NB4 (cell line): Measurements from ENCODE around the gene MFN2.

Experiments used
- DNase-seq: peaks from one replicate; pipeline ENCODE4 v3.0.0; 2010; ENCODE audit warnings: low read depth
- H3K4me3 ChIP-seq: one replicate; pipeline ENCODE4 v1.5.1; 2011; ENCODE audit warnings: mild to moderate bottlenecking, low read depth, low read length, moderate library complexity
- MYC ChIP-seq: IDR thresholded peaks from 2 replicates; pipeline ENCODE4 v1.6.1; 2011; ENCODE audit warnings: low read depth, low read length
- POLR2A ChIP-seq: IDR thresholded peaks from 2 replicates; pipeline ENCODE4 v1.6.1; 2011; ENCODE audit warnings: mild to moderate bottlenecking; ENCODE audit not compliant: insufficient read length; ENCODE audit errors: extremely low read depth
- TF ChIP-seq, protein P1 (sequence below): IDR thresholded peaks from one replicate; pipeline ENCODE4 v1.5.1; 2012; ENCODE audit warnings: low read depth, low read length
- TF ChIP-seq, protein P2 (sequence below): IDR thresholded peaks from 2 replicates; pipeline ENCODE4 v1.6.1; 2011; ENCODE audit warnings: low read depth, low read length

The MFN2 gene

GRCh38 chr1:11980676-11980972, 380 bp downstream of the MFN2 start:
- no peak for DNase-seq
- TF ChIP-seq, protein P1, sequence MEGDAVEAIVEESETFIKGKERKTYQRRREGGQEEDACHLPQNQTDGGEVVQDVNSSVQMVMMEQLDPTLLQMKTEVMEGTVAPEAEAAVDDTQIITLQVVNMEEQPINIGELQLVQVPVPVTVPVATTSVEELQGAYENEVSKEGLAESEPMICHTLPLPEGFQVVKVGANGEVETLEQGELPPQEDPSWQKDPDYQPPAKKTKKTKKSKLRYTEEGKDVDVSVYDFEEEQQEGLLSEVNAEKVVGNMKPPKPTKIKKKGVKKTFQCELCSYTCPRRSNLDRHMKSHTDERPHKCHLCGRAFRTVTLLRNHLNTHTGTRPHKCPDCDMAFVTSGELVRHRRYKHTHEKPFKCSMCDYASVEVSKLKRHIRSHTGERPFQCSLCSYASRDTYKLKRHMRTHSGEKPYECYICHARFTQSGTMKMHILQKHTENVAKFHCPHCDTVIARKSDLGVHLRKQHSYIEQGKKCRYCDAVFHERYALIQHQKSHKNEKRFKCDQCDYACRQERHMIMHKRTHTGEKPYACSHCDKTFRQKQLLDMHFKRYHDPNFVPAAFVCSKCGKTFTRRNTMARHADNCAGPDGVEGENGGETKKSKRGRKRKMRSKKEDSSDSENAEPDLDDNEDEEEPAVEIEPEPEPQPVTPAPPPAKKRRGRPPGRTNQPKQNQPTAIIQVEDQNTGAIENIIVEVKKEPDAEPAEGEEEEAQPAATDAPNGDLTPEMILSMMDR = no peak
- no peak for TF ChIP-seq MYC
- TF ChIP-seq, protein P2, sequence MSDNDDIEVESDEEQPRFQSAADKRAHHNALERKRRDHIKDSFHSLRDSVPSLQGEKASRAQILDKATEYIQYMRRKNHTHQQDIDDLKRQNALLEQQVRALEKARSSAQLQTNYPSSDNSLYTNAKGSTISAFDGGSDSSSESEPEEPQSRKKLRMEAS = no peak
- no peak for TF ChIP-seq POLR2A
- H3K4me3 ChIP-seq = peak overlapping the region; percentile 99

DNA sequence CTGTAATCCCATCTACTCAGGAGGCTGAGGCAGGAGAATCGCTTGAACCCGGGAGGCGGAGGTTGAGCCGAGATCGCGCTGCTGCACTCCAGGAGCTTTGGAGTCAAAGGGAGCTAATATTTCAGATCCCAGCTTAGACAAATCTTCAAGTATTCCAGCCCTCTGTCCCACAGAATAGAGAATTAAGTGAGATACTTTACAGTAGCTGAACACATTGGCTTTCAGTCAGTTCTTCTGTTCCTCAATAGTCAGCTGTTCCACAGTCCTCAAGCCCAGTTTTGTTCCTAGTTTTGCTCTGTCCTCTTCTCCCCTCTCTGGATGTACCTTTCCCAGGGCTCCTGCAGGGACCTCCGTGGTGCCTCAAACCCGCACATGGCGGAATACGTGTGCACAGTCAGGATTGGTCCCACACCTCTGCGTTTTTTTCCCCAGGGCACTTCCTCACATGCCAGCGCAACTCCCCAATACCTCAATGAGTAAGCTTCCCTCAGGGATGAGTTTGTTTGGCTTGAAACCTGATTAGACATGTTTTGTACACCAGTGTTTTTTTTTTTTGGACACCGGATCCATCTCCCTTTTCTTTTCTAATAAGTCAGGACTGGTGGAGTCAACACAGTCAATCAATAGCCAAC, 1.2 kb downstream of the MFN2 start:
- peak overlapping the region; percentile 99 for H3K4me3 ChIP-seq
- no peak for DNase-seq
- TF ChIP-seq MYC = no peak
- TF ChIP-seq, protein P2 = no peak
- TF ChIP-seq, protein P1 = no peak
- TF ChIP-seq POLR2A = no peak

- peak overlapping the region; percentile 28 for H3K4me3 ChIP-seq
Observed at GRCh38 chr1:11982010-11982392, 1.8 kb downstream of the MFN2 start.

GRCh38 chr1:11984121-11984520, 3.9 kb downstream of the MFN2 start:
- DNase-seq = no peak
- H3K4me3 ChIP-seq = no peak overlapping the region
- TF ChIP-seq MYC (no peak), POLR2A (no peak)
- TF ChIP-seq, protein P2 = no peak
- TF ChIP-seq, protein P1 = no peak

More at GRCh38 chr1:11982010-11982392, 1.8 kb downstream of the MFN2 start:
- DNase-seq = peak; percentile 43
- TF ChIP-seq POLR2A (no peak), MYC (no peak)
- TF ChIP-seq, protein P1 = no peak
- TF ChIP-seq, protein P2 = no peak

GRCh38 chr1:11984576-11984975, 4.3 kb downstream of the MFN2 start:
- TF ChIP-seq POLR2A (no peak), MYC (no peak)
- TF ChIP-seq, protein P2 = no peak
- TF ChIP-seq, protein P1 = no peak
- H3K4me3 ChIP-seq = no peak overlapping the region

GRCh38 chr1:11985171-11985570, 4.9 kb downstream of the MFN2 start:
- DNase-seq = no peak
- no peak overlapping the region for H3K4me3 ChIP-seq
- TF ChIP-seq POLR2A (no peak), MYC (no peak)
- TF ChIP-seq, protein P1 = no peak

More at GRCh38 chr1:11984576-11984975, 4.3 kb downstream of the MFN2 start:
- no peak for DNase-seq
